HUES64 (cell line): ENCODE data around the gene DOCK2.

ENCODE experiments used
- H3K27ac ChIP-seq: 2 replicates; pipeline ENCODE4 v1.7.0; 2013; ENCODE audit warnings: low read depth, low read length, inconsistent platforms
- H3K27me3 ChIP-seq: 2 replicates; pipeline ENCODE4 v1.6.1; 2013; ENCODE audit warnings: mild to moderate bottlenecking, low read length; ENCODE audit not compliant: insufficient read depth
- H3K36me3 ChIP-seq: 2 replicates; pipeline ENCODE4 v1.6.1; 2013; ENCODE audit warnings: mild to moderate bottlenecking, low read length; ENCODE audit not compliant: insufficient read depth
- H3K4me1 ChIP-seq: 2 replicates; pipeline ENCODE4 v1.6.1; 2013; ENCODE audit warnings: mild to moderate bottlenecking, low read length, moderate library complexity; ENCODE audit not compliant: insufficient read depth
- H3K4me3 ChIP-seq: 2 replicates; pipeline ENCODE4 v1.5.1; 2013; ENCODE audit warnings: mild to moderate bottlenecking, low read length, moderate library complexity
- H3K9ac ChIP-seq: 2 replicates; pipeline ENCODE4 v1.6.1; 2013; ENCODE audit warnings: mild to moderate bottlenecking, low read depth, low read length
- H3K9me3 ChIP-seq: 2 replicates; pipeline ENCODE4 v1.6.1; 2013; ENCODE audit warnings: low read depth, low read length; ENCODE audit not compliant: insufficient read depth
- WGBS: fragments of 150-250, 120-280 bp; methylation state at CpG from one replicate; pipeline ENCODE4 v1.1.7; 2013; ENCODE audit warnings: missing lambda C conversion rate; 5-methylcytosine and 5-hydroxymethylcytosine counted together

DOCK2 gene

GRCh38 chr5:169703813-169704212 lies 66.7 kb downstream of the DOCK2 start:
- Histone ChIP-seq H3K27ac (no peak overlapping the region), H3K4me1 (no peaks in the 10 kb centered on the region), H3K9me3 (no peaks in the 10 kb centered on the region), H3K4me3 (no peak overlapping the region), H3K9ac (no peak overlapping the region), H3K27me3 (no peaks in the 10 kb centered on the region), H3K36me3 (no peaks in the 10 kb centered on the region)
- 87% methylated on average over 2 of the region's 2 CpGs for WGBS

DNA sequence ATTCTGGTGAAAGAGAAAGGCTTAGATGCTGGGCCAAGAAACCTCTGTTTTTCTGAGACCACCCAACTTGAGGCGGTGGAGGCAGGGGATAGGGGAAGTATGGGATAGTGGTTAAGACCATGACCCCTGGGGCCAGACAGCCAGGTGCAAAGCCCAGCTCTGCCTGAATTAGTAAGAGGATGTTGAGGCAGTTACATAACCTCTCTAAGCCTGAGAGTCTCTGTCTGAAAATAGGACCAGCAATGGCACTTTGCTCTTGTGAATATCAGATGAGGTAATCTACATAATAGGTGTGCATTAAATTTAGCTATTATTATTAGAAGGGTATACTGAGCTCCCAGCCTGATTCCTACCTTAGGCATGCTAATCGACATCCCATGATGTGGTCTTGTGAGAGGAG lies 68.2 kb downstream of the DOCK2 start:
- no peaks in the 10 kb centered on the region for H3K4me1 ChIP-seq
- 96% methylated on average over 2 of the region's 2 CpGs for WGBS
- H3K36me3 ChIP-seq = no peaks in the 10 kb centered on the region

DNA sequence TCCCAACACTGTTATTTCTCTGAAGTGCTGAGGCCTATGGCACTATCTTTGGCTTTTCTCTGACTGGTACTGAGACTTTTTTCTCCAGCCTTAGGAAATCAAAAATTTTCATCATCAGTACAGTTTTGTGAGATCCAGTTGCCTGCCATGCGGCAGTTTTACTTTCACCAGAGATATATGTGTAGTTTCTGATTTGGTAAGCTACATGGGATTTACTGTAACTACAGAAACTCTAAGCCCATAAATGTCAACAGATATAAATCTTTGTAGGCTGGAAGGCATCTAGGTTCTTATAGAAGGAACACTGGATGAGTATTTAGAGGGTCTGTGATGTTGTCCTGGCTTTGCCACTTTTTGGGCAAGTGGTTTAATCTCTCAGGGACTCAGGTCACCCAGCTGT lies 69.0 kb downstream of the DOCK2 start:
- WGBS = no CpG with 5 or more reads among the region's 1 CpG
- Histone ChIP-seq H3K36me3 (no peaks in the 10 kb centered on the region), H3K9ac (no peak overlapping the region), H3K27me3 (no peaks in the 10 kb centered on the region), H3K4me3 (no peak overlapping the region), H3K9me3 (no peaks in the 10 kb centered on the region), H3K27ac (no peak overlapping the region), H3K4me1 (no peaks in the 10 kb centered on the region)

More for the DNA sequence above, 68.2 kb downstream of the DOCK2 start:
- no peak overlapping the region for H3K27ac ChIP-seq
- H3K9me3 ChIP-seq = no peaks in the 10 kb centered on the region
- no peak overlapping the region for H3K9ac ChIP-seq
- H3K4me3 ChIP-seq = no peak overlapping the region
- H3K27me3 ChIP-seq = no peaks in the 10 kb centered on the region

GRCh38 chr5:169706758-169707450 lies 69.8 kb downstream of the DOCK2 start:
- Histone ChIP-seq H3K27ac (no peak overlapping the region), H3K4me3 (no peak overlapping the region), H3K4me1 (no peaks in the 10 kb centered on the region), H3K36me3 (no peaks in the 10 kb centered on the region), H3K9me3 (no peaks in the 10 kb centered on the region), H3K27me3 (no peaks in the 10 kb centered on the region), H3K9ac (no peak overlapping the region)
- 89% methylated on average over 9 of the region's 9 CpGs for WGBS

GRCh38 chr5:169707686-169708085 lies 70.6 kb downstream of the DOCK2 start:
- H3K36me3 ChIP-seq = no peaks in the 10 kb centered on the region

GRCh38 chr5:169710675-169711074 lies 73.6 kb downstream of the DOCK2 start:
- Histone ChIP-seq H3K9ac (no peak overlapping the region), H3K36me3 (no peaks in the 10 kb centered on the region), H3K4me1 (no peaks in the 10 kb centered on the region), H3K27me3 (no peaks in the 10 kb centered on the region), H3K9me3 (no peaks in the 10 kb centered on the region), H3K27ac (no peak overlapping the region), H3K4me3 (no peak overlapping the region)
- WGBS = 60% methylated on average over 4 of the region's 4 CpGs

More at GRCh38 chr5:169707686-169708085, 70.6 kb downstream of the DOCK2 start:
- H3K27ac ChIP-seq = no peak overlapping the region
- no peaks in the 10 kb centered on the region for H3K4me1 ChIP-seq
- no peaks in the 10 kb centered on the region for H3K9me3 ChIP-seq
- H3K9ac ChIP-seq = no peak overlapping the region
- no peak overlapping the region for H3K4me3 ChIP-seq
- 92% methylated on average over 3 of the region's 3 CpGs for WGBS
- no peaks in the 10 kb centered on the region for H3K27me3 ChIP-seq

GRCh38 chr5:169711551-169712225 lies 74.6 kb downstream of the DOCK2 start:
- Histone ChIP-seq H3K4me3 (no peak overlapping the region), H3K4me1 (no peaks in the 10 kb centered on the region), H3K9ac (no peak overlapping the region), H3K27ac (no peak overlapping the region), H3K36me3 (no peaks in the 10 kb centered on the region), H3K27me3 (no peaks in the 10 kb centered on the region), H3K9me3 (no peaks in the 10 kb centered on the region)
- WGBS = 92% methylated on average over 4 of the region's 4 CpGs

DNA sequence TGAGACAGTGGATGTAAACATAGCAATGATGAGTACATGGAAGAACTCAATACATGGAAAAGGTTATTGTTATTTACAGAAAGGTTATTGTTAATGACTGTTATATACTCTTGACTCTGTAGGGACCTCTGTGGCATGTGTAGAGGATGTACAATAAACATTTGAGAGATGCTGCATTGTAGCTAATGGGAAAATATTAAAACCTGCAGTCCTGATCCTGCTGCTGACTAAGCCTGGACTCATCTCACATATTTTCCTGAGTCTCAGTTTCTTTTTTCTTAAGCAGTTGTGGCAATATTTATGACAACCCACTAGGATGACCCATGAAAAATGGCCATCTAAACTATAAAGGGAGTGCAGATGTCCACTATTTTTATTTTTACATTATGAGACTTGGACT lies 75.4 kb downstream of the DOCK2 start:
- H3K4me1 ChIP-seq = no peaks in the 10 kb centered on the region
- H3K36me3 ChIP-seq = no peaks in the 10 kb centered on the region
- H3K27ac ChIP-seq = no peak overlapping the region
- H3K4me3 ChIP-seq = no peak overlapping the region
- no peak overlapping the region for H3K9ac ChIP-seq
- H3K9me3 ChIP-seq = no peaks in the 10 kb centered on the region
- no peaks in the 10 kb centered on the region for H3K27me3 ChIP-seq

- Histone ChIP-seq H3K36me3 (no peaks in the 10 kb centered on the region), H3K27ac (no peak overlapping the region)
- 89% methylated on average over 1 of the region's 1 CpG for WGBS
Observed at GRCh38 chr5:169716287-169716686, 79.2 kb downstream of the DOCK2 start.

DNA sequence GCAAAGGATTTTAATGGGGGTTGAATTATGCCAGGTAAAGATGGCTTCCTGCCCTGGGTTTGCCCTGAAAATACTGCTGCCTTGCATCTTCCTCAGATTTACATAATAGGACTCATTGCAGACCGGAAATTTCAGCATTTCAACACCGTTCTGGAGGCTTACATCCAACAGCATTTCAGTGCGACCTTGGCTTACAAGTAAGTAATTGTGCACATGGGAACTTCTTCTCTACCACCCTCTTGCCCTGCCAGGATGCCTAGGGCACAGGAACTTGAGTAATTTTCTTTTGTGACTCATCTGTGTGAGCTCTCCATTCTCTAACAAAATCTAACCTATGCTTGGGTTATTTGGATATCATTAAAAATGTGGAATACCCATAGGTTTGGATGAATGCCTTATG lies 80.2 kb downstream of the DOCK2 start:
- no peaks in the 10 kb centered on the region for H3K4me1 ChIP-seq
- no peak overlapping the region for H3K4me3 ChIP-seq
- WGBS = 93% methylated on average over 3 of the region's 3 CpGs
- no peaks in the 10 kb centered on the region for H3K9me3 ChIP-seq
- no peaks in the 10 kb centered on the region for H3K27me3 ChIP-seq
- no peak overlapping the region for H3K27ac ChIP-seq
- H3K36me3 ChIP-seq = no peaks in the 10 kb centered on the region
- no peak overlapping the region for H3K9ac ChIP-seq

More at GRCh38 chr5:169716287-169716686, 79.2 kb downstream of the DOCK2 start:
- Histone ChIP-seq H3K9ac (no peak overlapping the region), H3K4me1 (no peaks in the 10 kb centered on the region), H3K4me3 (no peak overlapping the region), H3K27me3 (no peaks in the 10 kb centered on the region), H3K9me3 (no peaks in the 10 kb centered on the region)

GRCh38 chr5:169719360-169720314 lies 82.6 kb downstream of the DOCK2 start:
- no peak overlapping the region for H3K9ac ChIP-seq
- H3K27ac ChIP-seq = no peak overlapping the region
- no peaks in the 10 kb centered on the region for H3K9me3 ChIP-seq
- no peaks in the 10 kb centered on the region for H3K27me3 ChIP-seq
- H3K4me3 ChIP-seq = no peak overlapping the region
- H3K36me3 ChIP-seq = no peaks in the 10 kb centered on the region
- no peaks in the 10 kb centered on the region for H3K4me1 ChIP-seq
- WGBS = 91% methylated on average over 7 of the region's 7 CpGs
